Measurements from ENCODE around the gene BRSK1. TPM values are rescaled to one million over a fixed set of nuclear protein-coding genes. Genes with fewer than 3 reads are reported as not detected.

Gene BRSK1
- total RNA-seq = 1 to 10 TPM; 4.8 to 5.7 TPM

- ChIA-PET CTCF (interaction anchor here (1.2 to 2.2 kb wide), 2 partner anchors 18 to 184 kb away, joined by 3 to 8 read pairs; no protein-coding TSS in a partner anchor), POLR2A (interaction anchor here (0.6 kb wide), 1 partner anchor 100 kb away, joined by 4 read pairs; no protein-coding TSS in a partner anchor)
Measured at GRCh38 chr19:55283548-55284377, at the start of gene BRSK1. BRSK1 (plus strand) TSS chr19:55283997; CDS start chr19:55284443, 446 bp downstream.

GRCh38 chr19:55238030-55238429 is 45.8 kb upstream of the BRSK1 start:
- CTCF ChIA-PET = no interaction called here

GRCh38 chr19:55239004-55239403 is 44.8 kb upstream of the BRSK1 start:
- POLR2A ChIA-PET = no interaction called here

More at GRCh38 chr19:55238030-55238429, 45.8 kb upstream of the BRSK1 start:
- POLR2A ChIA-PET = no interaction called here

DNA sequence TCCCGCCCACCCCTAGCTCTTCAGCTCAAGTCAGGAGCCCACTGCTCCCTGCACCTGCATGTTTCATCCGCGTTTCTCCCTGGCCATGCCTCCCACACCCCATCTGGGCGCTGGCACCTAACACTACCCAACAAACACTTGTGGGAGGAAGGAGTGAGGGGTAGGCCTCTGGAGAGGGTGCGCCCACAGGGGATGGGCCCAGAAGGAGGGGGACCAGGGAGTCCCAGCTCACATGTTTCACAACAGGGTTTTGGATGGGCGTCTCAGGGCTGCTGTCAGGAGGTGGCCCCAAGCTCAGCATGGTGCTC is 43.1 kb upstream of the BRSK1 start:
- ChIA-PET POLR2A (interaction anchor here (0.6 kb wide), 1 partner anchor 868 kb away, joined by 3 read pairs; no protein-coding TSS in a partner anchor), CTCF (no interaction called here)

More at GRCh38 chr19:55239004-55239403, 44.8 kb upstream of the BRSK1 start:
- CTCF ChIA-PET = no interaction called here

DNA sequence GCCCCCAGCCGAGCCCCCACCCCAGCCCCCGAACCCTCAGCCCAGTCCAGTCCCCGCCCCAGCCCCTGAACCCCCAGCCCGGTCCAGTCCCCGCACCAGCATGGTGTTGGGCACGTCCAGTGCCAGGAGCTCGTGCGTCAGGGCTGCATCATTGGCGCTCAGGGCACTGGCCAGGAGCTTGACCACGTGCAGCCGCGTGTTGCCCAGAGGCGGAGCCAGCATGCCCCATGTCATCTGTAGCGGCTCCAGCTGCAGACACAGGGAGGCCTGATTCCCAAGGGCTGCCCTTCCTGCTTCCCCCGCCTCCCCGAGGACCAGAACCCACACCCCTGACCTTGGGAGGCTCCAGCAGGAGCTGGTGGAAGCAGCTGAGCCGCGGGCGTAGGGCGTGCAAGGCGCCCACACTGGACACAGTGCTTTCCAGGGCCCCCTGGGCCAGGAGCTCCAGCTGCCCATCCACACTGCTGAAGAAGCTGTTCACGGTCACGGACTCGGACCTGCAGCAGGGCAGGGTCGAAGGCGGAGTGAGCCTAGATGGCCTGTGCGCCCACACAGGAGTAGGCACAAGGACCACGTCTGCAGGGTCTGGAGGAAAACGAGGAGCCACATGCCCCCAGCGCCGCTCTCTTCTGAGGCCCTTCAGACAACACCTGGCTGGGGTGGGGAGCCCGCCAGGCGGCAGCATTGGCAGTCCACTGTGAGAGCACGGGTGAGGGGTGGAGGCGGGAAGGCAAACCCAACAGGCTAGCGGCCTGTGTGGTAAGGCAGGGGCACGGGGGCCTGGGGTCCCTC is 42.5 kb upstream of the BRSK1 start:
- ChIA-PET POLR2A (interaction anchor here (0.6 kb wide), 1 partner anchor 867 kb away, joined by 3 read pairs; no protein-coding TSS in a partner anchor), CTCF (no interaction called here)

- POLR2A ChIA-PET = no interaction called here
- CTCF ChIA-PET = no interaction called here
Measured at GRCh38 chr19:55241935-55242464, 41.8 kb upstream of the BRSK1 start.

- POLR2A ChIA-PET = no interaction called here
- CTCF ChIA-PET = no interaction called here
Measured at GRCh38 chr19:55242517-55242916, 41.3 kb upstream of the BRSK1 start.

GRCh38 chr19:55244004-55244680 is 39.7 kb upstream of the BRSK1 start:
- CTCF ChIA-PET = no interaction called here

DNA sequence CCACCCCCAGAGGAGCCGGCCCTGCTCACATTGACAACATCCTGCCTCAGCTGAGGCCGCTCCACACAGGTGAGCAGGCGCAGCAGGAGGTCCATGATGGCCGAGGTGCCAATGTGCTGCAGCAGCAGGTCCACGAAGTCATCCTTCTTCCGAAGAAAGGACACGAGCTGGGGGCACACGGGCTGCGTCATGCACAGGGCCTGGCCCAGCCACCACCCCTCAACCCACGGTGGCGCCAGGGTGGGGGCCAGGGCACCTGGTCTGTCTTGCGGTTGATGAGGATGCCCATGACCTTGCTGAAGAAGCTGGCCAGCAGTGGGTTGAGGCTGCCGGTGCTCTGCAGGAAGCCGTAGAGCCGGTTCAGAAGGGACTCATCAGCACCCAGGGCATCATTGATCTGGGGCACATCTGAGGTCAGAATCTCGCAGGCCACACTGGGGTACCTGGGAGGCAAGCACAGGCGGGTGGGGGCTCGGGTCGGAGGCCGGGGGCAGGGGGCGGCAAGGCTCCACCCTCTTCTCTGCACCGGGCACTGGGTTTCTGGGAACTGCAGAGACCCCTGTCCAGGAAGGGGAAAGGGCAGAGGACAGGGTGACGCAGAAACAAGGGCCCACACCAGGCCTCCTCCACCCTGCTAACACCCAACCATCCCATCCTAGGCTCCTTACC is 38.4 kb upstream of the BRSK1 start:
- ChIA-PET CTCF (no interaction called here), POLR2A (interaction anchor here (0.7 kb wide), 1 partner anchor 31 kb away, joined by 3 read pairs; no protein-coding TSS in a partner anchor)

More at GRCh38 chr19:55244004-55244680, 39.7 kb upstream of the BRSK1 start:
- POLR2A ChIA-PET = no interaction called here

- POLR2A ChIA-PET = no interaction called here
- CTCF ChIA-PET = interaction anchor here (0.6 kb wide), 1 partner anchor 36 kb away, joined by 5 read pairs; no protein-coding TSS in a partner anchor
Measured at GRCh38 chr19:55246462-55247451, 37.0 kb upstream of the BRSK1 start.

GRCh38 chr19:55247621-55248099 is 36.1 kb upstream of the BRSK1 start:
- POLR2A ChIA-PET = no interaction called here
- CTCF ChIA-PET = no interaction called here

- ChIA-PET POLR2A (no interaction called here), CTCF (no interaction called here)
Measured at GRCh38 chr19:55248166-55248675, 35.6 kb upstream of the BRSK1 start.

GRCh38 chr19:55248704-55249103 is 35.1 kb upstream of the BRSK1 start:
- ChIA-PET POLR2A (no interaction called here), CTCF (no interaction called here)

DNA sequence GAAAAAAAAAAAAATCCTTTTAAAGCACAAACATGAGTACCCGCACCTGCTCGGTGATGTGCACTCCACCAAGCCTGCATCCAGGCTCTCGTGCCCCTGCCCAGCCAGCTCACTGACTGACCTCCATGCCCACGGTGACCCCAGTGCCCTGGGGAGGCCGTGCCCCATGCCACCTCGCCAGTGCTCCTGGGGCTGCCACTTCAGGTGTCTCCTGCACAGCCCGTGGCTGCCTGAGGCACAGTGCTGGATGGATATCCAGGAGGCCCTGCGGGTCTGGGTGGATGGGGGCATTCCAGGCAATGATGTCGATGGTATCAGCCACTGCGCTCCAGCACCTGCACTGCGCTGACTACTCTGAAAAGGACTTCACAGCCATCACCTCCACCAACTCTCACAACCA is 34.0 kb upstream of the BRSK1 start:
- POLR2A ChIA-PET = no interaction called here
- CTCF ChIA-PET = interaction anchor here (0.5 kb wide), 1 partner anchor 389 kb away, joined by 4 read pairs; no protein-coding TSS in a partner anchor

DNA sequence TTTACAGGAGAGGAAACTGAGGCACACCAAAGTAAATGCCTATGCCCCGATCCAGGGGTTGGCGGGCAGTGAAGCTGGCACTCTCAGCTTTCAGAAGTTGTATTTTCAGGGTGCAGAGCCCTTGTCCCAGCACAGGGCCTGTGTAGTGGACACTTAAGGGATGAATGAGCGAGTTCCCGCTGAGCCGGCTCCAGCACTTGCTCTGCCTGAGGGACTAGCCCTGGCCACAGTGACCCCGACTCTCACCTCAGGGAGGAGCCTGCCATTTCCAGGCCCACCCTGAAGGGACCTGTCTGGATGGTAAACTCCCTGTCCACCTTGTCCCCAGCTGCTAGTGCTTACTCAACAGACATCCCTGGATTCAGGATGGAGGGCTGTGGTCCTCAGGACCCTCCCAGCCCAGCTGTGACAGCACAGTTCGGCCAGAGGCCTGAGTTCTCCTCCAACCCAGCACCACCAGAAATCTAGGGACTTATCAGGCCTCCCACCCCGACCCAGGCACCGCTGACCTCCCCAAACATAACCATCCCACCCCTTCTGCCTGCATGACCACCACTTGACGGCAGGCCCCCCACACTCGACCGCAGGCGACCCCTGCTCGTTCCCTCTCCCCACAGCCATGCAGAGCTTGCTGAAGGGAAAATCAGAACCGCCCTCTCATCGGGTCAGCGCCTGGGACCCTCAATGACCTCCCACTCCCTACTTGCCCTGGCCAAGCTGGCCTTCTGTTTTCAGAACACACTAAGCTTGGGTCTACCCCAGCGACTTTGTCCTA is 33.3 kb upstream of the BRSK1 start:
- CTCF ChIA-PET = no interaction called here
- POLR2A ChIA-PET = interaction anchor here (0.6 kb wide), 1 partner anchor 11 kb away, joined by 3 read pairs; no protein-coding TSS in a partner anchor

DNA sequence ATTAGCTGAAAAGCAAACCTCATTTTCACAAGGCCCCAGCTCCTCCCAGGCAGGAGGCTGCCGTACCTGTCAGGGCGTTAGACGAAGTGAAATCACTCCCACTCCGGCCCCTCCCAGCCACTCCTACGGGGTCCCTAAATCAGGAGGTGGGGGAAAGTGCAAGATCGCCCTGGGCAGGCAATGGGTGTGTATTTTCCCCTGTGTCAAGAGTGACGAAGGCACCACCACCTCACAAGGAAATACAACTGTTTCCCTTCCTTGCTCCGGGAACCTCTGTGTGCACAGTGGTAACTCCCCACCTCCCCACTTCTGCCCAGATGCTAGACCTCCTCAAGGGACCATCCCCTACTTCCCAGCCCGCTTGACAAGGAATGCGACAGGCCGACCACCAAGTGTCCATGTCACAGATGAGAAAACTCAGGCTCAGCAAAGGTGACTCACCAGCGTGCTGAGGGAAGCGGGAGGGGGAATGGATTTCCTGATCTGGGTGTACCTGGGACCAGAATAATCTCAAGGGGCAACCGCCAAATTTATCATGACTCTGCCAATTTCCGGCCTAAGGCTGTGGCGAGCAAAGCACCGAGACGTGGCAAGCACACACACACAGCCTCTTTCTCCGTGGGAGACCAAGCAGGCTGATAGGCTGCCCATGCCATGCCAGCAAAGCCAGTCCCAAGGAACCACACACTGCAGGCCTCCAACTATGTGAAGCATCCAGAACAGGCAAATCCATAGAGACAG is 32.3 kb upstream of the BRSK1 start:
- POLR2A ChIA-PET = interaction anchor here (0.6 kb wide), 1 partner anchor 12 kb away, joined by 3 read pairs; no protein-coding TSS in a partner anchor

More for the DNA sequence above, 32.3 kb upstream of the BRSK1 start:
- CTCF ChIA-PET = no interaction called here

Measured in activated CD8-positive, alpha-beta memory T cell treated with anti-CD3 and anti-CD28 coated beads for 36 hours (primary cell).